Loucy (cell line): Measurements from ENCODE around the gene RXRA.

ENCODE experiments used
- H2AFZ ChIP-seq: fragments of 200-600 bp; sonication (generic); 2 replicates; pipeline ENCODE4 v1.6.0; 2016; ENCODE audit warnings: antibody characterized with exemption, mild to moderate bottlenecking, low read length, moderate library complexity
- H3F3A ChIP-seq: fragments of 200-600 bp; 2 replicates; pipeline ENCODE4 v1.6.0; 2016; ENCODE audit warnings: antibody characterized with exemption, low read depth, mild to moderate bottlenecking
- H3K27me3 ChIP-seq: fragments of 200-600 bp; sonication (generic); 2 replicates; pipeline ENCODE4 v1.6.1; 2014; ENCODE audit warnings: low read length, mild to moderate bottlenecking; ENCODE audit not compliant: insufficient read depth, poor library complexity, severe bottlenecking
- H3K36me3 ChIP-seq: fragments of 200-600 bp; sonication (generic); 2 replicates; pipeline ENCODE4 v1.6.1; 2016; ENCODE audit warnings: low read length; ENCODE audit not compliant: insufficient read depth
- H3K4me1 ChIP-seq: fragments of 200-600 bp; sonication (generic); 2 replicates; pipeline ENCODE4 v1.5.1; 2014; ENCODE audit warnings: low read length, mild to moderate bottlenecking; ENCODE audit not compliant: insufficient read depth, poor library complexity, severe bottlenecking
- H3K4me2 ChIP-seq: fragments of 200-600 bp; sonication (generic); 2 replicates; pipeline ENCODE4 v1.6.0; 2014; ENCODE audit warnings: antibody characterized with exemption, low read length, low read depth, mild to moderate bottlenecking; ENCODE audit not compliant: poor library complexity, severe bottlenecking
- H3K4me3 ChIP-seq: fragments of 200-600 bp; sonication (generic); 2 replicates; pipeline ENCODE4 v1.5.1; 2014; ENCODE audit warnings: low read length, mild to moderate bottlenecking, mixed read lengths; ENCODE audit not compliant: poor library complexity, severe bottlenecking
- H3K79me2 ChIP-seq: fragments of 200-600 bp; sonication (generic); 2 replicates; pipeline ENCODE4 v1.6.1; 2014; ENCODE audit warnings: low read length; ENCODE audit not compliant: insufficient read depth
- H3K9ac ChIP-seq: fragments of 200-600 bp; sonication (generic); 2 replicates; pipeline ENCODE4 v1.6.0; 2014; ENCODE audit warnings: mild to moderate bottlenecking, low read depth, low read length, moderate library complexity; ENCODE audit not compliant: poor library complexity, severe bottlenecking
- H3K9me2 ChIP-seq: fragments of 200-600 bp; sonication (generic); replicated peaks from 2 replicates; pipeline ENCODE4 v1.6.1; 2016; ENCODE audit warnings: low read depth, low read length, mixed read lengths
- H3K9me3 ChIP-seq: fragments of 200-600 bp; sonication (generic); 2 replicates; pipeline ENCODE4 v1.6.1; 2014; ENCODE audit warnings: mild to moderate bottlenecking, antibody characterized with exemption, low read length, low read depth; ENCODE audit not compliant: insufficient read depth
- H4K20me1 ChIP-seq: fragments of 200-600 bp; sonication (generic); 2 replicates; pipeline ENCODE4 v1.6.0; 2014; ENCODE audit warnings: antibody characterized with exemption, low read length, mild to moderate bottlenecking; ENCODE audit not compliant: insufficient read depth, poor library complexity, severe bottlenecking
- CTCF ChIP-seq: fragments of 200-600 bp; sonication (generic); conservative IDR thresholded peaks from 2 replicates; pipeline ENCODE4 v1.5.1; 2014; ENCODE audit warnings: mild to moderate bottlenecking, antibody characterized with exemption, low read length
- EZH2phosphoT487 ChIP-seq: fragments of 200-600 bp; IDR thresholded peaks from 2 replicates; pipeline ENCODE4 v1.6.1; 2018; ENCODE audit warnings: antibody characterized with exemption, mild to moderate bottlenecking, moderate library complexity, borderline replicate concordance

Gene RXRA

GRCh38 chr9:134429481-134429880, 103.2 kb downstream of the RXRA start:
- no peaks in the 10 kb centered on the region for H3K9me3 ChIP-seq
- H3K79me2 ChIP-seq = no peaks in the 10 kb centered on the region
- H3K27me3 ChIP-seq = no peaks in the 10 kb centered on the region
- TF ChIP-seq CTCF (no peak), EZH2phosphoT487 (no peak)
- no peaks in the 10 kb centered on the region for H3K4me1 ChIP-seq
- peaks cover 62% of the 10 kb centered on the region; the same call in 1 of the 2 replicates for H3K36me3 ChIP-seq
- no peaks in the 10 kb centered on the region for H3F3A ChIP-seq
- H3K4me2 ChIP-seq = no peak overlapping the region
- no peak overlapping the region for H2AFZ ChIP-seq
- H3K4me3 ChIP-seq = no peak overlapping the region
- H4K20me1 ChIP-seq = no peaks in the 10 kb centered on the region
- H3K9me2 ChIP-seq = no peaks in the 10 kb centered on the region
- H3K9ac ChIP-seq = no peak overlapping the region

DNA sequence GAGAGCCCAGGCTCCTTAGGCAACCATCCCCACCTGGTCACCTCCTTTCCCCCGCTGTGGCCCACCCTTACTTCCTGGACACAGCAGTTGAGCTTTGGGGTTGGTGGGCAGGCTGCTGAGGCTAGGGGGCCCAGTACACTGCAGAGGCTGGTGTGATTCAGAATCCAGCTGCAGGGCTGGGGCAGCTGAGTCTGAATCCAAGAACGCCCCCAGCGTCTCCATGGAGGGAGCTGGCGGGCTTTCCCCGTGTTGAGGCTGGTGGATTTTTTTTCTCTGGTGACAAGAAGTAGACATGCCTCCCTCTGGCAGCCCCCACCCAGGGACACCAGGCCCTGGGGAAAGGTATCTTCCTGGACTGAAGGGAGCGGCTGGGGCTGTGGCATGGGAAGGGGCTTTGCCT, 104.8 kb downstream of the RXRA start:
- TF ChIP-seq EZH2phosphoT487 (no peak), CTCF (no peak)
- H3K36me3 ChIP-seq = peaks cover 65% of the 10 kb centered on the region; the same call in 1 of the 2 replicates
- no peak overlapping the region for H3K9ac ChIP-seq
- H3K4me2 ChIP-seq = no peak overlapping the region
- H4K20me1 ChIP-seq = no peaks in the 10 kb centered on the region
- no peaks in the 10 kb centered on the region for H3K79me2 ChIP-seq
- H3K9me2 ChIP-seq = no peaks in the 10 kb centered on the region
- H3K9me3 ChIP-seq = no peaks in the 10 kb centered on the region
- no peaks in the 10 kb centered on the region for H3K27me3 ChIP-seq
- H3K4me3 ChIP-seq = no peak overlapping the region
- no peaks in the 10 kb centered on the region for H3K4me1 ChIP-seq
- no peak overlapping the region for H2AFZ ChIP-seq
- H3F3A ChIP-seq = no peaks in the 10 kb centered on the region

GRCh38 chr9:134431626-134432025, 105.4 kb downstream of the RXRA start:
- Histone ChIP-seq H3K4me2 (no peak overlapping the region), H3K4me1 (no peaks in the 10 kb centered on the region), H3F3A (no peaks in the 10 kb centered on the region), H4K20me1 (no peaks in the 10 kb centered on the region), H3K9me2 (no peaks in the 10 kb centered on the region), H3K9ac (no peak overlapping the region), H2AFZ (no peak overlapping the region), H3K36me3 (peaks cover 66% of the 10 kb centered on the region; the same call in 1 of the 2 replicates), H3K4me3 (no peak overlapping the region), H3K9me3 (no peaks in the 10 kb centered on the region), H3K27me3 (no peaks in the 10 kb centered on the region), H3K79me2 (no peaks in the 10 kb centered on the region)
- TF ChIP-seq CTCF = no peak
- TF ChIP-seq EZH2phosphoT487 = no peak
